Vagina (tissue), 2 donors: ENCODE results near the gene RAB17. TPM values are rescaled to one million over a fixed set of nuclear protein-coding genes. Genes with fewer than 3 reads are reported as not detected.

Experiments used
- DNase-seq, 2 donors: peaks; one replicate each; pipeline ENCODE4 v3.0.0-alpha.2; 2017; ENCODE audit errors: extremely low spot score in 2 of 2
- H3K27ac ChIP-seq: fragments of 200-600 bp; sonication (generic); one replicate; pipeline ENCODE4 v1.5.1; 2019
- H3K27me3 ChIP-seq: fragments of 200-600 bp; sonication (generic); one replicate; pipeline ENCODE4 v1.5.1; 2019
- H3K36me3 ChIP-seq, 2 donors: fragments of 200-600 bp; sonication (generic); one replicate each; pipeline ENCODE4 v1.5.1; 2017 to 2019
- H3K4me1 ChIP-seq: fragments of 200-600 bp; sonication (generic); one replicate; pipeline ENCODE4 v1.5.1; 2019
- H3K4me3 ChIP-seq, 2 donors: fragments of 200-600 bp; sonication (generic); 1 replicate in 1 of 2; 2 replicates in 1 of 2; pipeline ENCODE4 v1.5.1; 2016 to 2019
- H3K9me3 ChIP-seq: fragments of 200-600 bp; sonication (generic); one replicate; pipeline ENCODE4 v1.5.1; 2019
- POLR2A ChIP-seq, 2 donors: fragments of 450-650 bp; IDR thresholded peaks; one replicate each; pipeline ENCODE4 v1.6.1; 2017; ENCODE audit warnings: antibody characterized with exemption in 2 of 2, mild to moderate bottlenecking in 2 of 2, moderate library complexity in 2 of 2
- POLR2AphosphoS5 ChIP-seq, 2 donors: sonication (generic); formaldehyde crosslinking; IDR thresholded peaks; one replicate each; pipeline ENCODE4 v1.9.0; 2017; ENCODE audit warnings: antibody characterized with exemption in 2 of 2, mild to moderate bottlenecking in 2 of 2, low read depth in 1 of 2; ENCODE audit not compliant: insufficient read depth in 1 of 2
- intact Hi-C: fragments of 100-400 bp; cut with DNase I; formaldehyde crosslinking; loops from one replicate; pipeline ENCODE4 v1.15.1; 2023
- total RNA-seq: library from RNA; depleted of rRNA; stranded (reverse); fragments of >200 nt; gene quantifications from one replicate; pipeline ENCODE4 v1.2.3, GENCODE V29; 2016
- TF ChIP-seq, protein P1 (sequence below), 3 experiments: fragments of 450-650 bp in 2 of 3; fragments of 200-600 bp in 1 of 3; sonication (generic) in 1 of 3; IDR thresholded peaks; one replicate each; pipeline ENCODE4 v1.5.1; 2017 to 2019; ENCODE audit warnings: antibody characterized with exemption in 3 of 3, mild to moderate bottlenecking in 2 of 3, moderate library complexity in 2 of 3

The RAB17 gene
- total RNA-seq, 1 donor from 2014 or later = not detected

DNA sequence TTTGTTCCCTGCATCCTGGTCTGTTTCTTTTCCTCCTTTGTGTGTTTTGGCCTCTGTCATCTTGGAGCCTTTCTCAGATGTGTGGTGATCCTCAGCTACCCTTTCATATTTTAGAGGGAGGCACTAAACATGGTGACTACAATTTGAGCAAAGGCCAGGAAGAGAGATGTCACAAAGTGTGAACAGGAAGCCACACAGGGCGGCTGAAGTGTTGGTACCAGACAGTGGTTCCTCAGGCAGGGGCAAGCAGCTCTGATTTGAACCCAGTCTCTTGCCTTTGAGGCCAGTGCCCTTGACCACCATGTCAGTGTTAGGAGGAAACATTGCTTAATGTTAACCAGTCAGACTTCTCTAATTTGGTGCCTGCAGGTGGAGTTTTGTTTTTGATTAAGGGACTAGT lies 46.0 kb upstream of the RAB17 start:
- no peak for TF ChIP-seq POLR2AphosphoS5 (IDR thresholded peaks at IDR 0.05; ENCODE audit: insufficient read depth in 1 of 2, low read depth in 1 of 2)
- TF ChIP-seq, protein P1, sequence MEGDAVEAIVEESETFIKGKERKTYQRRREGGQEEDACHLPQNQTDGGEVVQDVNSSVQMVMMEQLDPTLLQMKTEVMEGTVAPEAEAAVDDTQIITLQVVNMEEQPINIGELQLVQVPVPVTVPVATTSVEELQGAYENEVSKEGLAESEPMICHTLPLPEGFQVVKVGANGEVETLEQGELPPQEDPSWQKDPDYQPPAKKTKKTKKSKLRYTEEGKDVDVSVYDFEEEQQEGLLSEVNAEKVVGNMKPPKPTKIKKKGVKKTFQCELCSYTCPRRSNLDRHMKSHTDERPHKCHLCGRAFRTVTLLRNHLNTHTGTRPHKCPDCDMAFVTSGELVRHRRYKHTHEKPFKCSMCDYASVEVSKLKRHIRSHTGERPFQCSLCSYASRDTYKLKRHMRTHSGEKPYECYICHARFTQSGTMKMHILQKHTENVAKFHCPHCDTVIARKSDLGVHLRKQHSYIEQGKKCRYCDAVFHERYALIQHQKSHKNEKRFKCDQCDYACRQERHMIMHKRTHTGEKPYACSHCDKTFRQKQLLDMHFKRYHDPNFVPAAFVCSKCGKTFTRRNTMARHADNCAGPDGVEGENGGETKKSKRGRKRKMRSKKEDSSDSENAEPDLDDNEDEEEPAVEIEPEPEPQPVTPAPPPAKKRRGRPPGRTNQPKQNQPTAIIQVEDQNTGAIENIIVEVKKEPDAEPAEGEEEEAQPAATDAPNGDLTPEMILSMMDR (IDR thresholded peaks at IDR 0.05) = no peak
- no peak for TF ChIP-seq POLR2A (IDR thresholded peaks at IDR 0.05)
- intact Hi-C loops = no loop called here
- Histone ChIP-seq H3K4me1 (no peaks in the 10 kb centered on the region), H3K9me3 (no peaks in the 10 kb centered on the region), H3K4me3 (no peak overlapping the region), H3K27ac (no peak overlapping the region), H3K27me3 (no peaks in the 10 kb centered on the region), H3K36me3 (no peaks in the 10 kb centered on the region)
- no peak for DNase-seq

GRCh38 chr2:237633061-237633561 lies 42.6 kb upstream of the RAB17 start:
- Histone ChIP-seq H3K4me1 (peaks cover 11% of the 10 kb centered on the region), H3K27me3 (no peaks in the 10 kb centered on the region), H3K27ac (no peak overlapping the region), H3K9me3 (no peaks in the 10 kb centered on the region), H3K36me3 (no peaks in the 10 kb centered on the region), H3K4me3 (no peak overlapping the region)
- TF ChIP-seq, protein P1 (IDR thresholded peaks at IDR 0.05) = no peak
- intact Hi-C loops = no loop called here
- no peak for DNase-seq

DNA sequence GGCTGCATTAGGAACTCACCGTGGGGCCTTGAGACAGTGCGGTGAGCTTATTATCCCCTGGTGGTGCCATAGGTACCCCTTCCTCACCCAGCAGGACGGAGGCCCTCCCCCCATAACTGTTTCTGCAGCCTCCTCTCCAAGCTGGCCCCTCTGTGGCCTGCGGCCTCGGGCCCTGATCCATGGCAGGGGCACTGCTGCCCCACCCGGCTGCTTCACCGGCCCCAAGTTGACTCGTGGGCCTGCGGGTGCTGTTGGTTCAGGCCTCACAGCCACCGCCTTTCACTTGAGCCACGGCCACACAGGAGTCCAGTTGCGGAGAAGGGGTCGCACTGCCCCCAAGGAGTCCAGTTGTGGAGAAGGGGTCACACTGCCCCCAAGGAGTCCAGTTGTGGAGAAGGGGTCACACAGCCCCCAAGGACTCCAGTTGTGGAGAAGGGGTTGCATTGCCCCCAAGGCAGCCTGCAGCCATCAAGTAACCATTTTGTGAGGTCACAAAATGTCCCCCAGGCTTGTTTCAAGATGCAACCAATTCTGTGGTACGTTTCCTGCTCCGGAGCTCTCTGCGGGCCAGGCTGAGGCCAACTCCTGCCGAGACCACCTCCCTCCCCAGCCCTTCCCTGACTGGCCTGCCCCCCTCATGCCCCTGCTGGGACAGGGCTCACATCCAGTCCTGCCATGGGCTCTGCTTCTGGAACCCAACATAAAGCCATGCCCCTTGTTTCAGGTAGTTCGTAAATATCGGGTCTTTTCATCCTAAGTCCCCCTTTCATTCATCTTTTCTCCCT lies 41.5 kb upstream of the RAB17 start:
- Histone ChIP-seq H3K27ac (no peak overlapping the region), H3K36me3 (no peaks in the 10 kb centered on the region), H3K27me3 (no peaks in the 10 kb centered on the region), H3K9me3 (no peaks in the 10 kb centered on the region), H3K4me3 (no peak overlapping the region), H3K4me1 (peaks cover 13% of the 10 kb centered on the region)
- no peak for DNase-seq
- intact Hi-C loops = no loop called here
- TF ChIP-seq, protein P1 (IDR thresholded peaks at IDR 0.05) = no peak
- TF ChIP-seq POLR2A (IDR thresholded peaks at IDR 0.05) = no peak
- no peak for TF ChIP-seq POLR2AphosphoS5 (IDR thresholded peaks at IDR 0.05; ENCODE audit: insufficient read depth in 1 of 2, low read depth in 1 of 2)

DNA sequence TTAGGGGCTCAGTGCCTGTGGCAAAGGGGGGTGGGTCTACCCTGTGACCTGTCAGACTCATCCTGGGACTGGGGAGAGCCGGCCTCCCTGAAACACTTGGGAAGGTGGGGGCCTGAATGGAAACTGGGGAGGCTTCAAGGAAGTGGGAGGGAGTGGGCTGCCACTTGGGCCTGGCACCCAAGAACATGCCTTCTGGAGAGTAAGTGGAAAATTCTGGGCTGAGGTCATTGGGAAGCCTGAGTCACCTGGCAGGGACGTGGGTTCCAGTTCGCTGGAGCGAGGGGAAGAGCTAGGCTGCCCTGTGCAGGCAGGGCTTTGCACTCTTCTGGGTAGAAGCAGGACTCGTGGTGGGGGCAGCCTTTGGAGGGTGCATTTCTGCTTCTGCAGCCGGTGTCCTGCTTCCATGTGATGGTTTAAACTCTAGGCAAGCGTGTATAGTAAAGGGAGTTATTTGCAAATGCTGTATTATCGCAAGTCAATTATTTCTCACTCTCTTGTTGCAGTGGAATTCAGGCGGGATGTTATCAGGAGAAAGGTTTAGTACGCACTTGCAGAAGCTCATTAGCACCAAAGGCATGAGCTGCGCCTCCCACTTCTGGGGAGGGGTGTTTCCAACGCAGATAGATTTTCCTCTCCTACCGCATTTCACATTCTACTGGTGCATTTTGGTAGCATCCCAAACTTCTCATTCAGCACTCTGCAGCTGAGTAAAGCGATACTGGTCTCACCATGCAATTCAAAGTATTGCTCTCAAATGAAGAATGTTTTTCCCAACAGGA lies 40.7 kb upstream of the RAB17 start:
- TF ChIP-seq, protein P1 (IDR thresholded peaks at IDR 0.05) = no peak
- TF ChIP-seq POLR2AphosphoS5 (IDR thresholded peaks at IDR 0.05; ENCODE audit: insufficient read depth in 1 of 2, low read depth in 1 of 2) (no peak), POLR2A (IDR thresholded peaks at IDR 0.05) (no peak)
- peaks cover 13% of the 10 kb centered on the region for H3K4me1 ChIP-seq
- no peak overlapping the region for H3K27ac ChIP-seq
- H3K4me3 ChIP-seq = no peak overlapping the region
- no peak for DNase-seq
- H3K36me3 ChIP-seq = no peaks in the 10 kb centered on the region
- intact Hi-C loops = no loop called here
- no peaks in the 10 kb centered on the region for H3K9me3 ChIP-seq
- no peaks in the 10 kb centered on the region for H3K27me3 ChIP-seq
